SW480 (cell line): ENCODE results near the gene FMO2.

Source experiments
- DNase-seq: peaks from one replicate; pipeline ENCODE4 v3.0.0-alpha.2; 2016; ENCODE audit warnings: low spot score

FMO2 gene

DNA sequence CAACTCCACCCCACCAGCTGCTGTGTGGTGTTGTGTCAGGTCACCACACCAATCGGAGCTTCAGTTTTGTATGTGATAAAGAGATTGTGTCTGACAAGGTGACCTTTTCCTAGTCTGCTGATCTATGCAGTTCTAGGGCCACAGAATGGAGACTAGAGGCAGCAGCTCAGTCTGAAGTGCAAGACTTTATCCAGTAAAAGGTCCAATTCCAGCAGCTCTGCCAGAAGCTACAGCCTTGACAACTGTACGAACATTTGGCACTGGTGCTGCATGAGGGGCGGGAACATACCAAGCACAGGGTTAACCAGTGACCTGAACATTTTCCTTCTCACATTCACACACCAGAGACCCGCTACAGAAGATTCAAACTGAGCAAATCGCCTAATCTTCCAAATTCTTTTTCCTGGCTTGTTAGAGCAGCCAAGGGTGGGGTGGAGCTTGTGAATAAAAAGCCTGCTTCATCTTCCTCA, 72.5 kb downstream of the FMO2 start:
- DNase-seq = no peak

DNA sequence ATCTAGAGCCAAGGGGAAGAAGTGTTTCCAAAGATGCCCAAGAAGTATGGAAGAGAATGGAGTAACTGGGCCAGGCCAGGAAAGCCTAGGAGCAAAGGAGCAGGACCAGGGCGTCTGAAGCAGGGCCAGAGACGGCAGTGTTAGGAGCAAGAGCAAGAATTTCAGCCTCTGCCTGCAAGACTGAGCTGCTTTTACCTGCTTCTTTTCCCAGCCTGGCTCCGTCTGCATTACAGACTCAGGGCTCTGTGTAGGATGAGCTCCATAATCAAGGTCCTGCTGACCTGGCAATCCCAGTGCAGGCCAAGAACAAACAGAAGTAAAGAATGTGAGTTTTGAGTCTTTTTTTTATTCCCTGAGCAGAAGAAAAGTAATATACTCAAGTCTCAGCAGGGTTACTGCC, 73.3 kb downstream of the FMO2 start:
- no peak for DNase-seq

DNA sequence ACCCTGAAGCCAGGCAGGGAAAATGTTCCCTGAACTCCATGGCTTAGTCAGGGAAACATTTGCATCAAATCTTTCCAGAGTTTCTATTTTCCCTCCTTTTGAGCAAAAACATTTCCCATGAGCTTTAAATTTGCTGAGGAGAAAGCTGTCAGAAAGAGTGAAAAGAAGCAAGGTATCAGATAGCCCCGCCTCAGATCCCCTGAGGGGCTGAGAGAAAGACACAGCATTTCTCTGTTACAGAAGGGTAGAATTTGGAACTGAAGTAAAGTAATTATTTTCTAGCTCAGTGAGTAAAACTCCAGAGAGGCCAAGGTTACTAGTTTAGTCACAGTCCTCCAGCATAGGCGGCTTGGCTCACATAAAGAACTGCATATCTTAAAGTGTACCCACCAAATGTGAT, 73.8 kb downstream of the FMO2 start:
- DNase-seq = no peak
